ENCODE measurements around the gene TC2N.

GRCh38 chr14:91910196-91910595 lies 42.9 kb upstream of the TC2N start:
- TF ChIP-seq CTCF (conservative IDR thresholded peaks at IDR 0.05; ENCODE audit: low read depth in 2 of 2) (no peak), CREB1 (CRISPR knock-in tag; IDR thresholded peaks at IDR 0.05; ENCODE audit: low read depth) (no peak), POLR2AphosphoS5 (IDR thresholded peaks at IDR 0.05; ENCODE audit: low read depth) (no peak), REST (IDR thresholded peaks at IDR 0.05; ENCODE audit: unreplicated experiment) (no peak), ZNF331 (CRISPR knock-in tag; IDR thresholded peaks at IDR 0.05; ENCODE audit: low read depth) (no peak), EZH2phosphoT487 (IDR thresholded peaks at IDR 0.05; ENCODE audit: unreplicated experiment) (no peak), ZNF114 (CRISPR knock-in tag; IDR thresholded peaks at IDR 0.05) (no peak), EZH2 (IDR thresholded peaks at IDR 0.05; ENCODE audit: low read depth, unreplicated experiment) (no peak)

Data from GM23338 (cell line).